ENCODE results near the gene MORN4.
"Not testable (repeated sequence)": the region's sequence is repeated elsewhere in the genome, so short reads cannot be mapped to it uniquely, and the experiment has no call there.

The MORN4 gene

DNA sequence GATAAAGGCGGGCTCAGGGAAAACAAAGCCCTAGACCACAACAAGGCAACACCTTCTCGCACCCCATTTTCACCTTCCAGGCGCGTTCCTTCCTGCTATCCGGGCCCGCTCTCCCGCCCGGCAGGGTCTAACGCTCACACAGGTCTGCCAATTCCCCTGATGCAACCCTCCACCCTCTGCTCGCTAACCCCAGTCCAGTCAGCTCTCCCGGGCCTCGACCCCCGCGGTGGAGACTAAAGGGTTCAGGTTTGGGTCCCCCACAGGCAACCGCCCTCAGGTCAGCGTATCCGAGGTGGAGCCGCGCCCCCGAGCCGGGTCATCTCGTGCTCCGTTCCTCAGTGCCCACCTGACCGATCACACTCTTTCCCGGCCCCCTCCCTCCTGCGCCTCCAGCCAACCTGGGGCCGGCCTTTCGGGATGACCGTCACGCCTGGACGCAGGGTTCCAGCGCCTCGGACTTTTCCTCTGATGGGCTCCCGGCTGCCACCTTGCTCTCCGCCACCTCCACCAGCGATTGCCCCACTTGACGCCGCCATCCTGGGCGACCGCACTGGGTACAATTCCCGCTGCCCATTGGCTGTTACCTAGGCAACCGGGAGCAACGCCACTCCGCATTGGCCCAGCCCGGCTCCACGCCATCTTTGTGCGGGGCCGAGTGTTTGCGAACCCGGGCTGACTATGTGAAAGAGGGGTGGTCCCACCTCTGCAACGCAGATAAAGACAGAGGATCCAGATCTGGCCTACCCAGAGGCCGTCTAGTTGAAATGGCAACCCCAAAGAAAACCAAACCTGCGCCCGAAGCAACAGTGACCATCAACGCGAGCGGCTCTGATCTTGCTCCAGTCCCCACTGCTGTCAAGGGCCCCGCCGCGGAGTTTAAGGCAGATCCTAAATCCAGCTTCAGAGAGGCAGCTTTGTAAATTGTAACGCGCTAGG is at the start of gene MORN4:
Gene MORN4 (minus strand): TSS at position 552 of the 936 bp plus-strand sequence. CDS start 13,847 bp downstream, outside the sequence.
- peak; percentile 94 for DNase-seq

DNA sequence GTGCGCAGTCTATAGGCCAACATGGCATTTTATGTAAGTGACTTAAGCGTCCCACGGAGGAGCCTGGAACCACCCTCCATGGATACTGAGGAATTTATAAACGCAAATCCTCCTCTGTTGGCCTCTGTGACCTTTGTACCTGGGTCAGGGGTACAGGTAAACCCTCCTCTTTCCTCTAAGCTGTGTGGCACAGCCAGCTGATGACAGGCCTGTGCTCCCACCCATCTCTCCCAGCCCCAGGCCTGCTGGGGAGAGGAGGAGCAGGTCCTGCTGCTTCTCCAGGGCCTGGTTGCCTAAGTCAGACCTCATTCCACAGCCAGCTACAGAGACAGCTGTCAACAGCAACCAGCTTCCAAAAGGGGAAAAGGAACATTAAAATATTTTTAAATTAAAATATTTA is 48.7 kb upstream of the MORN4 start:
- DNase-seq = no peak

DNA sequence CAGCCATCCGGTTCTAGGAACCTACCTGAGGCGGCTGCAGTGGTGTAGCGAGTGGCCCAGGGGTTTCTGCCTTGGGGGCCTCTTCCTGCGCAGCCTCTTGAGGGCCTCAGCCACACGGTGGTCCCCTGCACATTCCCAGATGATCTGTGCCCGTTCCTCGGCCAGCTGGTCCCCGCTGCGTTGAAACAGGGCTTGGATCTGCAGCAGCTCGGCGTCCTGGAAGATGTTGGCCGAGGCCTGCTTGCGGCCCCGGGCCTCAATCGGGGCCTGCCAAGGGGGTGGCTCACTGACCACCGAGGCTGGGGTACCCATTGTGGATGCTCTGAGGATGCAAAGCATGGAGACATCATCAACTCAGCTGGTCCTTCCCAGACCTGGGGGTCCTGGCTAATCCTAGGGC is 46.3 kb upstream of the MORN4 start:
- no peak for DNase-seq

DNA sequence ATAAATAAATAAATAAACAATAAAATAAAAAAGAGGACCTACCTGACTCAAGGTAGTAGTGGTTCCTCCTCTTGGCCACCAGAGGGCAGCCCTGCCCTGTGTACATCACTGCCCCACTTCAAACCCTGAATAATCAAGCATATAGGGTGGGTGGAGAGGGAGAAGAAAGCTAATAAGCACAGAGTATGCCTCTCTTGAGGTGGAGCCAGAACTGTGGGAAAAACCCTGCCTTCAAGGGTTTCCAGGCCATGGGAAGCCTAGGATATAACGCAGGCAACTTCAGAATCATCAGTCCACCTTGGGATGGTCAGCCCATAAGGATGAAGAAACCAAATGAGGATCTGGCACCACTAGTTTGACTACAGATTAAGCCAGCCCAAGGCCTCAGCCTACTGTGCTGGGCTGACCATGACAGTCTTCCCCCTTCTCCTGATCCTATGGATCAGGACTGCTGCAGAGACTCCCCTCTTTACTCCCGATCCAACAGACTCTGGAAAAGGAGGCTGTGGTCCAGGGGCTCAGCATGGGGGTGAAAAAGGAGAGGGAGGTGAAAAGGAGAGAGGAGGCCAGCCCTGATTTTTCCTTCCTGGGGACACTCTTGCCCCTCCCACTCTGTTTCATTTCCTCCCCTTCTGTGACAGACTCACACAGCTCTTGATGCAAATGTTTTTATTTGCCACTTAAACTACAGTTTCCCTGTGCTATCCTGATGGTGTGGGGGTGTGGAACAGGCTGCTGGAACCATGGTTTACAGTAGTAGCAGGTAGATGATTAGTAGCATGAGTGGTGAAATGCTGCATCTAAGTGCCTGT is 43.7 kb upstream of the MORN4 start:
- DNase-seq = peak; percentile 65

DNA sequence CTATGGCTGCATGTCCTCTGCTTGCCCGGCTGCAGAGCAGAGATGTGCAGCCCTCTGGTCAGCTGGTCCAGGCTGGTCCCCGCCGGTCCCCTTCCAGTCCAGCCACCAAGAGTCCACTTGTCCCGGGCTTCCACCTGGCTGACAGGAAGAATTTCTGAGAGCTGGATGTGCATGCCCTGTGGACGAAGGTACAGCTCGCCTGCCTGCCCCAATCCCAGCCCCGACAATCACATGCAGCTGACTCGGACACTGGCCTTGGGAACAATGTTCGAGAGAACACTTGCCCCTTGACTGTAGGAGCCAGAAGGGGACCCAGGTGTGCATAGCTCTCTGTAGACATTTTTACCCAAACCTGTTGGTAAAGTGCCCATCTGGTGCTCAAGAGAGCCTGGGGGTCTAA is 41.9 kb upstream of the MORN4 start:
- DNase-seq = no peak

DNA sequence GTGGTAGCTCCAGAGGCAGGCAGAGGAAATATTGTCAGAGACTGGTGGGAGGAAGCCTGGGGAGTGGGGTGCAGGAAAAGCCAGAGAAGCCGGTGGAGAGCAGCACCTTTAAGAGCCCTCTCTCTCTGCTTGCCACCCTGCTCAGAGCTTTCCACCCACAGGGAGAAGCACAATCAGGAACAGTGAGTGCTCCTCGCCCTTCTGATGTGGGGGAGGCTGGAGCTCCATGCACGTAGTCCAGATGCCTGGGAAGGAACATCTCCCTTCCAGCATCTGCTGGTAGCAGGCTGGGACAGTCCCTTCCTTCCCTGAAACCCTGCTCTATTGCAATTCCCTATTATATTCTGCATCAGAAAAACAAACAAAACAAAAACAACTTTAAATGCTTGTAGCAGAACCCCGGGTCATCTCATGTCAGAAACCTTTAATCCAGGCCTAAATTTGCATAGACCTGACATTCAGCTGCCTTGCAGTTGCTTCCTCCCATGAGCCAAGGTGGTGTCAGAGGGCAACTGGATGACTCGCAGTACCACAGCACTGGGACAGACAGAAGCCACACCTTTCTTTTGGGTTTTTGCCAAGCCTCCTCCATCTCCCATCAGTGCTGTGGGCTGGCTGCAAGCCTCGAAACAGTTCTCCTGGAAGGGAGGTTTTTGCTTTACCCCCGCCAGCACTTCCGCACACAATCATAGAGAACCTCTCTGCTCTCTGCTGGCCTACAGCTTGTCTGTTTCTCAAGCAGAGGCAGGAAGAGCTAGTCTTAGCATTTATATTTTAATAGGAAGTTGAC is 40.6 kb upstream of the MORN4 start:
- no peak for DNase-seq

DNA sequence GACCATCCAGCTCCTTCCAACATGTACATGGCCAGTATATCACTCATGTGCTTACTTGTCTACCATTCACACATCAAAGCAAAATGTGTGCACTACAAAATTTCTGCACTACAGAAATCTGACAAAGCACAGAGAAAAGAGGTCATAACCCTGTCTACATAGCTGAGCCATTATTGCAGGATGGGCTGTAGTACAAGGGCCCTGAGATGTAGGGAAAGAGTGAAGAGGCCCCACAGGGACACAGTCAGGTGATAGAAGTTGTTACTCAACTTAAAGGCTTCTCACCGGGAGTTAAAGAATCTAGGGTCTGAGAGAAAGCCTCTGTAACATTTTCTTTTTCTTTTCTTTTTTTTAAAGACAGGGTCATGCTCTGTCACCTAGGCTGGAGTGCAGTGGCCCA is 36.3 kb upstream of the MORN4 start:
- no peak for DNase-seq

DNA sequence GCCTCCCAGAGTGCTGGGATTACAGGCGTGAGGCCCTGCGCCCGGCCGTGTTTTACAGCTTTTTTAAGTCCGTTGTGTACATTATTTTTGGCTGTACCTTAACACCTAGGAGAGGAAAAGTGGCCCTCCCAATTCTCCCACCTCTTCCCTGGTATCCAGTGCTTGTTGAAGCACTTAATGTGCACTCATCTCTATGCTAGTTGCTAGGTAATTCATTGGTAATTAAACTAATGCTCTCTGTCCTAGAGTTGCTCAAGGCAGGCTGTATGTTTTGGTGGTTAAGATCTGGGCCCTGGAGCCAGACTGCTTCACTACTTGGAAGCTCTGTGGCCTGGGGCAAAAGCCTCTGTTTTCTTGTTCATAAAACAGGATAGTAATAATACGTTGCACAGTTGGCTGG is 34.2 kb upstream of the MORN4 start:
- no peak for DNase-seq

DNA sequence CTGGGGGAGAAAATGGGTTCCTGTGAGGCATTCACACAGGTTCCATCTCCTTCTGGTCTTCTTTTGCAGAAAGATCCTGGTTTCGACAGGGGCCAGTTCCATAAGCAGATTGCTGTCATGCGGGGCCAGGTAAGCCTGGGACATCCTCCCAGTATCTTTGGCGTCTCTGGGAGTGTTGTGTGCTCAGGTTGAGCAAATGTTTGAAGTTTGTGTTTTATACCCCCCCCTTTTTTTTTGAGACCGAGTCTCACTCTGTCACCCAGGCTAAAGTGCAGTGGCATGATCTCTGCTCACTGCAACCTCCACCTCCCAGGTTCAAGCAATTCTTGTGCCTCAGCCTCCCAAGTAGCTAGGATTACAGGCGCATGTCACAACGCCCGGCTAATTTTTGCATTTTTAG is 33.7 kb upstream of the MORN4 start:
- DNase-seq = no peak

DNA sequence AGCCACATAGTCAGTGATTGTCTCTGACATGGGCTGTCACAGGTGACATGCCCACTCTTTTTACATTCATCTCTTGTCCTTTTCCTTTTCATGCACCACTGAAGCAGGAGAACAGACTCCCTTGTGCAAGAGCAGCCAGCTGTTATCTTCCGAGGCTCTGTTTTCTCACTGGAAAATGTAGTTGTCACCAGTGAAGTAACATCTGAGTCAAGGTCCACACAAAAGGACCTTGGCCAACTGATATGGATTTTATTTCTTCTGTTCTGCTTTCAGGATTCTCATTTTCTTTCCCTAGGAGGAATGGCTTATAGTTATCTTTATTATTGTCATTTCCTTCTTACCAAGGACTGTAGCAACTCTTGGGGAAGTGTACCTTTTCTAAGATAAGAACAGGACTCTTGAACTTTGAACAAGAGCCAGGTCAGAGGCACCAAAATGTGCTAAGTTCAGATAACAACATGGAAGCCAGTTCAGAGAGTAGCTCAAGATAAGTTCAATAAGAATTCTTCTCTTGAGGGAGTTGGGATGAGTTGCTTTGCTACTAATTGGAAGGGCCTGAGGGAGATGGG is 31.1 kb upstream of the MORN4 start:
- DNase-seq = no peak

DNA sequence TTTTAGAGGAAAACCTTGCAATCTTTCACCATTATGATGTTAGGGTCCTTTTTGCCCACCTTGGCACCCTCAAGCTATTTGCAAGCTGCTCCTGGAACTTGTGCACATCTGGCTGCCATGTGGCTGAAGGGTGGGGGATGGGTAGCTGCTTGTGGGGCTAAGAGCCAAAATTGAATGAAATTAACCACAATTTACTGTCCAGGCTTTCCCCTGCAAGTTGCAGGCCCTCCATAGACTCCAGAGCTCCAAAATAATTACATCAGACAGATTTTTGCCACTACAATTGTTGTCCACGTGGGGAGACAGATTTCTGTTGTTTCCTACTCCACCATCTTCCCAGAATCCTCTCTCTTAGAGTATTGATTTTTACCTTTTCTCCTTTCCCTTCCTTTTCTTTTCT is 26.3 kb upstream of the MORN4 start:
- no peak for DNase-seq

DNA sequence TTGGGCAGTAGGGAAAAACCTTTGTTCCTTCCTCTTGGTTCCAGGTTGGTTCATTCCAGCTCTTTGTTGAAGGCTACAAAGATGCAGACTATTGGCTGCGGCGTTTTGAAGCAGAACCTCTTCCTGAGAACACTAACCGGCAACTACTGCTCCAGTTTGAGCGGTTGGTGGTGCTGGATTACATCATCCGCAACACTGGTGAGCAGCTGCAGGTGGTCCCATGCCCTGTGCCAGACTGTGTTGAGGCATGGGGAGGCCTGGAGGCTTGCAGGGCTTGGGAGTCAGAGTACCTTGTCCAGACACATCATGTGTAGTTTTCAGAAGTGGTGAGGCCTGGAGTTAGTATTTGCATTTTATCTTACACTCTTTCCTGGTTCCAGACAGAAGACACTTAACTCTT is 23.5 kb upstream of the MORN4 start:
- no peak for DNase-seq

DNA sequence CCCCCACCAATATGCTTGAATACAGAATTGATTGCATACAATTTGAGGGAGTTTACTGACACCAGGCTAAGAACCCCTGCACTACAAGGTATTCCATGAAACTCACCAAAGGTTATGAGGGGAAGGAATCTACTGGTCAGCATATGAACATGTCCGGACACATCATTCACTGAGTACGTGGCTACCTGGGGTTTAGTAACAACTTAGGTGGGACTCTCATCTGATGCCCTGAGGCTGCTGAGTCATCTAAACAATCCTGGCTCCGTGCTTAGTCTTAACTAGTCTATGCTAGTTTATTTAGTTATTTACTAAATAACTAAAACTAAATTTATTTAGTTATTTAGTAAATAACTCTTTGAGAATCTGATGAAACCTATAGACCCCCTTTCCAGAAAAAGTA is 18.5 kb upstream of the MORN4 start:
- no peak for DNase-seq

DNA sequence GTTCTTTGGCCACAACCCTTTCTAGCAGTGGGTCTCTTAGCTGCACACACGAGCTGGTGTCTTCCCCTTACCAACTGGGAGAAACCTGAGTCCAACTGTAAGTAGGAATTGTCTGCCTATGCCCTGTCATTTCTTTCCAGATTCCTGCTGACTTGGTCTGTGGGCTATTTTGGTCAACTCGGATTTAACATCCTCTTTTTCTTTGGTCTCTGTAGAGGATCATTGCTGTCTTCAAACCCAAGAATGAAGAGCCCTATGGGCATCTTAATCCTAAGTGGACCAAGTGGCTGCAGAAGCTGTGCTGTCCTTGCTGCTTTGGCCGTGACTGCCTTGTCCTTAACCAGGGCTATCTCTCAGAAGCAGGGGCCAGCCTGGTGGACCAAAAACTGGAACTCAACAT is 17.4 kb upstream of the MORN4 start:
- no peak for DNase-seq

DNA sequence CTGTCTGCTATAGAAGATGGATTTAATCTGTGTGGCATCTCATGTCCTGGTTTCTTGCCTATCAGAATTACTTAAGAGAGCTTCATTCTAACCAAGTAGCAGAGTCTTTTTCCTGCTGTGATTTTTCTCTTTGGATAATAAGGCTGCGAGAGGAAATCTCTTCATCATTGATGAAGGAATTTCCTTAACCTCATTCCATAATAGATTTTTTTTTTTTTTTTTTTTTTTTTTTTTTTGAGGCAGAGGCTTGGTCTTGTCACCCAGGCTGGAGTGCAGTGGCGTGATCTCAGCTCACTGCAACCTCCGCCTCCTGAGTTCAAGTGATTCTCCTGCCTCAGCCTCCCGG is 16.1 kb upstream of the MORN4 start:
- not testable (repeated sequence) for DNase-seq

DNA sequence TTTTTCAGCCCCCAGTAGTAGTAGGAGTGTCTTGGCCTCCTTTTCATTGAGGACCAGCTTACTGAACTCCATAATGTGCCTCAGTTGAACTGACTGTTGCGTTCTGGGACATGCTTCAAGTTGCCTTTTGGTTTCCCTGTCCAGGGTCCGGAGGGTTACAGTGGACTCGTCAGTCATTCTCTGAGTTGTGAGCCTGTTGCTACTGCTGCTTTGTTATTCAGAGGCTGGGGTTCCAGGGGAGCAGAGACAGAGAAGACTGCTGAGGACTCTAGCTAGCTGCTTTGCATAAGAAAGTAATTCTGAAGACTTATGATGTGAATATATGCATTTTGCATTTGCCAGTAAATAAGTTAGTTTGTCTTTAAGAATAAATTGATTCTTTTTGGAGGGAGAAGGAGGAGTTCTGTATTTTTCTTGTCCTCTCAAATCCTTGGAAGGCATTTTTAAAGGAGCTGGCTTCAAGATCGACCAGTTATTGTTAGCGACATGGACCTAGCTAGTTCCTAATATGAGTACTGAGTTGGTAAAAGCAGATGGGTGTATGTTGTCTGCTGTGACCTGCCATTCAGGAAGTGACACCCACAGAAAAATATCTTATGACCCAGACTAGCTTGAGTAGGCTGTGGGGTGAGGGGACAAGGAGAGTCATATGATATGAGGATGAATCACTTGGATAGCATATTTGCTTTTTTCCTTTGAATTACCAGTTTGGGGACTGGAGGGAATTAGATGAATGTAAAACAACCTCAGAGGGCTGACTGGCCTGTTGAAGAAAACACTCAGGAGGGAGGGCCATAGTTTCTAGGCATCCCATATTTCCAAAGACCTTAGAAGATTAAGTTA is 15.5 kb upstream of the MORN4 start:
- DNase-seq = peak; percentile 64

DNA sequence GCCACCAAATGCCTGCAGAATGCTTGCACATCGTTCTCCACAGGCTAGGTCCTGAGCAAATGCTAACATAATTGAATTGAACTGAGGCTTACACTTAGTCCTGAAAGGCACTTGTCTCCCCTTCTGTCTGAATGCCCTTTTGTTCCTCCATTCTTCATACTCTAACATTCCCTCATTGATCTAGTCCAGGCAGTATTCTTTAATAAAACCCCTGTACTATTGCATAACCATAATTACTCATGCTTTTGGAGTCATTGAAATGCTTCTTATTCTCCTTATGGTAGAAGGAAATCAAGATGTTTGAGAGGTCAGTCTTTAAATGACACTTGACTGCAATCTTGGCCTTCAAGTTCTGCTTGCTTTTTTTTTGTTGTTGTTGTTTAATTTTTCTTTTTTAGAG is 14.3 kb upstream of the MORN4 start:
- no peak for DNase-seq

DNA sequence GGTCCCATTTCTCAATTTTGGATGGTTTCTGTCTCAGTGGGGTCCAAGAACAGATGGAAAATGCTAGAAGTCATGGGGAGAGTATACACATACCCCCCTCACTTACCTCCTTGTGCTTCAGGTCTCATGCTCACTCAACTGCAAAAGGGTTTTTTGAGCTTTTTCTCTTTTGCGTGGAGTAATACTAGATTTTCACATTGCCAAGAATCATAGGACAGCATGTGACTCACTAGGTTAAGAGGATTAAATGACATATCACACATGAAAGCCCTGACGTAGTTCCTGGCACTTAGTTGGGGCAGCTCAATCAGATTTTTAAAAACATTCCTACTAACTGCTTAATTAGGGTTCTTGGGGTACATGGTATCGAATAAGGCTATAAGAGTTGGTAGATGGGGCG is 11.6 kb upstream of the MORN4 start:
- no peak for DNase-seq

DNA sequence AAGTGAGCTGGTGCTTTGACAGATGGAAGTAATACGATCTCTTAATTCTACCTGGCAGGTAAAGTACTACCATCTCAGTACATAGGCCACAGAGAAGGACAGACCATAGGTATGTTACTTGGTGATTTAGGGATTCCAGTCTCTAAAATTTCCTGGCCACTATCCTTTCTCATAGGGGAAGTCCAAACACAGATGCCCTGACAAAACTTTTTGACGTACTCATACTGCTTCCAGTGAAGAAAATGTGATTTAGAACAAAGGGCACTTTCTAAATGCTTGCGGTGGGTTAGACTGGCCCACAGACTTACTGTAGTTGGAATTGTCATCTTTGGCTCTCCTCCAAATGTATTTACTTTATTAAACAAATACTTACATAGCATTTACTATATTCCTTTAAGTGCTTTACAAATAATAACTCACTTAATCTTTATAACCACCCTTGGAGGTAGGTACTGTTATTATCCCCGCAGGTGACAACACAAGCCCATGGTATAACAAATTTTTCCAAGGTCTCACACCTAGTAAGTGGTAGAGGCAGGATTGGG is 10.2 kb upstream of the MORN4 start:
- no peak for DNase-seq

DNA sequence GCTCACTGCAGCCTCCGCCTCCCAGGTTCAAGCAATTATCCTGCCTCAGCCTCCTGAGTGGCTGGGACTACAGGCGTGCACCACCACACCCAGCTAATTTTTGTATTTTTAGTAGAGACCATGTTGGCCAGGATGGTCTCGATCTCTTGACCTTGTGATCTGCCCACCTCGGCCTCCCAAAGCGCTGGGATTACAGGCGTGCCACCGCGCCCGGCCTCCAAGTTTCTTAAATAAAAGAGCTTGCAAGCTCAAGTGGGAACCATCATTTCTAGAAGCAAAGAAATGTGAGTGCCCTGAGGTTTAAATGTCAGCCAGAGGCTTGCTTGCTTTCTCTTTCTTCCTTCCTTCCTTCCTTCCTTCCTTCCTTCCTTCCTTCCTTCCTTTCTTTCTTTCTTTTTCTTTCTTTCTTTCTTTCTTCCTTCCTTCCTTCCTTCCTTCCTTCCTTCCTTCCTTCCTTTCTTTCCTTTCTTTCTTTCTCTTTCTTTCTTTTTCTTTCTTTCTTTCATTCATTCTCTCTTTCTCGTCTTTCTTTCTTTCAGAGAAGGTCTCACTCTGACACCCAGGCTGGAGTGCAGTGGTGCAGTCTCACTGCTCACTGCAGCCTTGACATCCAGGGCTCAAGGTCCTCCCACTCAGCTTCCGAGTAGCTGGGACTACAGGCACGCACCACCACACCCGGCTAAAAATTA is 9.3 kb upstream of the MORN4 start:
- DNase-seq = not testable (repeated sequence)
